Endothelial cell of umbilical vein (primary cell): ENCODE data around the gene ZNF423. TPM values are rescaled to one million over a fixed set of nuclear protein-coding genes. Genes with fewer than 3 reads are reported as not detected.

Experiments
- BruUV-seq: library from RNA; stranded (reverse); fragments of 400-500 nt; replicated peaks from 2 replicates; lab custom pipeline; 2021; lab: Mats Ljungman, UMichigan
- CTCF ChIA-PET: fragments of 300-600, 350-600 bp; sonication (Branson Sonifier 250); formaldehyde crosslinking; loops from one replicate; lab custom pipeline; 2021; ENCODE audit warnings: antibody characterized with exemption, inconsistent platforms; lab: Charles Lee
- POLR2A ChIA-PET: fragments of 300-600, 350-600 bp; sonication (Branson Sonifier 250); formaldehyde crosslinking; loops from one replicate; lab custom pipeline; 2021; ENCODE audit warnings: antibody characterized with exemption, inconsistent platforms; lab: Charles Lee
- DNase-seq: peaks from one replicate; pipeline ENCODE4 v3.0.0-alpha.2; 2011; ENCODE audit warnings: low read depth, low spot score
- FAIRE-seq: peaks from 2 replicates; lab custom pipeline; 2011; peaks lifted over from hg19 to GRCh38; lab: Jason Lieb, UNC
- H2AFZ ChIP-seq: 2 replicates; pipeline ENCODE4 v1.6.0; 2012; ENCODE audit warnings: low read depth, low read length, control low read depth, inconsistent platforms
- H3K27ac ChIP-seq: 2 replicates; pipeline ENCODE4 v1.5.1; 2011; ENCODE audit warnings: low read depth, mild to moderate bottlenecking, control low read depth, low read length, moderate library complexity; ENCODE audit not compliant: insufficient read depth
- H3K27me3 ChIP-seq, 2 experiments: 2 replicates each; pipeline versions ENCODE4 v1.6.0 to v1.6.1; 2011; ENCODE audit warnings: low read length in 2 of 2, mixed read lengths in 1 of 2; ENCODE audit not compliant: control insufficient read depth in 2 of 2, insufficient read depth in 2 of 2
- H3K36me3 ChIP-seq, 2 experiments: 2 replicates in 1 of 2; 3 replicates in 1 of 2; pipeline ENCODE4 v1.5.1; 2011; ENCODE audit warnings: low read length in 2 of 2, mild to moderate bottlenecking in 1 of 2, moderate library complexity in 1 of 2; ENCODE audit not compliant: control insufficient read depth in 2 of 2, insufficient read depth in 2 of 2; ENCODE audit errors: extremely low read depth in 1 of 2
- H3K4me1 ChIP-seq: 3 replicates; pipeline ENCODE4 v1.5.1; 2011; ENCODE audit warnings: mild to moderate bottlenecking, low read length; ENCODE audit not compliant: control insufficient read depth, insufficient read depth; ENCODE audit errors: extremely low read depth
- H3K4me2 ChIP-seq: 2 replicates; pipeline ENCODE4 v1.6.1; 2011; ENCODE audit warnings: low read length, control low read depth, mixed read lengths; ENCODE audit not compliant: insufficient read depth
- H3K4me3 ChIP-seq, 3 experiments: fragments of 200-600 bp in 1 of 3; sonication (generic), shearing (Covaris generic) in 1 of 3; replicated peaks in 1 of 3; 2 replicates each; pipeline ENCODE4 v1.5.1; 2011 to 2016; ENCODE audit warnings: control low read depth in 3 of 3, low read length in 3 of 3, mild to moderate bottlenecking in 2 of 3, inconsistent platforms in 1 of 3, low read depth in 1 of 3, moderate library complexity in 1 of 3; ENCODE audit not compliant: insufficient read depth in 1 of 3
- H3K79me2 ChIP-seq: 2 replicates; pipeline ENCODE4 v1.6.0; 2012; ENCODE audit warnings: low read length, inconsistent platforms; ENCODE audit not compliant: control insufficient read depth, insufficient read depth
- H3K9ac ChIP-seq: replicated peaks from 2 replicates; pipeline ENCODE3; 2011; ENCODE audit warnings: low read length, control low read depth; ENCODE audit not compliant: insufficient read depth; ENCODE audit errors: extremely low read depth
- H3K9me1 ChIP-seq: replicated peaks from 3 replicates; pipeline ENCODE4 v1.6.0; 2011; ENCODE audit warnings: mild to moderate bottlenecking, low read length; ENCODE audit not compliant: control insufficient read depth, insufficient read depth; ENCODE audit errors: extremely low read depth
- H3K9me3 ChIP-seq: replicated peaks from 2 replicates; pipeline ENCODE4 v1.5.1; 2012; ENCODE audit warnings: low read length, inconsistent platforms; ENCODE audit not compliant: control insufficient read depth, insufficient read depth
- H4K20me1 ChIP-seq: replicated peaks from 2 replicates; pipeline ENCODE3; 2011; ENCODE audit warnings: mild to moderate bottlenecking, low read length; ENCODE audit not compliant: control insufficient read depth, insufficient read depth; ENCODE audit errors: extremely low read depth
- EZH2 ChIP-seq: IDR thresholded peaks from 2 replicates; pipeline ENCODE4 v1.6.1; 2012; ENCODE audit warnings: borderline replicate concordance, low read depth, mild to moderate bottlenecking, moderate library complexity, low read length, inconsistent platforms; ENCODE audit not compliant: severe bottlenecking
- FOS ChIP-seq: IDR thresholded peaks from 2 replicates; pipeline ENCODE4 v1.6.1; 2011; ENCODE audit warnings: mild to moderate bottlenecking, low read length, moderate library complexity, borderline replicate concordance; ENCODE audit not compliant: insufficient read depth
- GATA2 ChIP-seq: IDR thresholded peaks from 2 replicates; pipeline ENCODE4 v1.7.0; 2011; ENCODE audit warnings: low read depth, mild to moderate bottlenecking, moderate library complexity, mixed read lengths, low read length; ENCODE audit not compliant: insufficient read length, insufficient read depth
- JUN ChIP-seq: IDR thresholded peaks from 2 replicates; pipeline ENCODE4 v1.6.1; 2011; ENCODE audit warnings: borderline replicate concordance, low read depth; ENCODE audit not compliant: insufficient read length, insufficient read depth
- MYC ChIP-seq: IDR thresholded peaks from one replicate; pipeline ENCODE4 v1.6.1; 2011; ENCODE audit warnings: mild to moderate bottlenecking, low read depth, low read length
- POLR2A ChIP-seq: IDR thresholded peaks from 2 replicates; pipeline ENCODE4 v1.6.1; 2012; ENCODE audit warnings: low read depth, mild to moderate bottlenecking, control low read depth, low read length
- POLR2AphosphoS5 ChIP-seq: IDR thresholded peaks from 2 replicates; pipeline ENCODE4 v1.6.1; 2012; ENCODE audit warnings: low read depth, mild to moderate bottlenecking, control low read depth, low read length, moderate library complexity; ENCODE audit not compliant: insufficient read depth
- dilution Hi-C: fragments of 300-500 bp; cut with MboI; formaldehyde crosslinking; loops from one replicate; pipeline ENCODE4 v1.15.0; 2019; ENCODE audit warnings: low sequenced_read_pairs; ENCODE audit not compliant: extremely low pct_ligation_motif_present
- intact Hi-C: fragments of 100-400 bp; cut with micrococcal nuclease; formaldehyde crosslinking; loops from one replicate; pipeline ENCODE4 v1.10.0; 2022
- polyA plus RNA-seq, 4 experiments: library from polyadenylated mRNA; depleted of rRNA in 3 of 4; stranded (reverse) in 3 of 4; unstranded in 1 of 4; fragments of >200 nt; gene quantifications; 2 replicates each; pipeline versions ENCODE4 v1.2.1 to v1.2.3, GENCODE V29; 2011 to 2012; ENCODE audit warnings: missing spikeins in 1 of 4
- total RNA-seq: library from RNA; stranded (reverse); gene quantifications from 2 replicates; pipeline ENCODE4 v1.2.3, GENCODE V29; 2021
- TF ChIP-seq, protein P1 (sequence below), 2 donors: IDR thresholded peaks; 1 replicate in 1 of 2; 2 replicates in 1 of 2; pipeline ENCODE4 v1.5.1; 2011; ENCODE audit warnings: low read length in 2 of 2, mild to moderate bottlenecking in 2 of 2, moderate library complexity in 2 of 2, control low read depth in 1 of 2, inconsistent platforms in 1 of 2, low read depth in 1 of 2; ENCODE audit not compliant: insufficient read depth in 1 of 2; ENCODE audit errors: extremely low read depth in 1 of 2
- TF ChIP-seq, protein P2 (sequence below): IDR thresholded peaks from 2 replicates; pipeline ENCODE4 v1.6.1; 2011; ENCODE audit not compliant: insufficient read depth, insufficient read length

ZNF423 gene
- total and polyA plus RNA-seq, 2 donors (not counting 3 experiments of a cell fraction or from before 2014, with no cell fraction given): 2.2 to 8.1 TPM

DNA sequence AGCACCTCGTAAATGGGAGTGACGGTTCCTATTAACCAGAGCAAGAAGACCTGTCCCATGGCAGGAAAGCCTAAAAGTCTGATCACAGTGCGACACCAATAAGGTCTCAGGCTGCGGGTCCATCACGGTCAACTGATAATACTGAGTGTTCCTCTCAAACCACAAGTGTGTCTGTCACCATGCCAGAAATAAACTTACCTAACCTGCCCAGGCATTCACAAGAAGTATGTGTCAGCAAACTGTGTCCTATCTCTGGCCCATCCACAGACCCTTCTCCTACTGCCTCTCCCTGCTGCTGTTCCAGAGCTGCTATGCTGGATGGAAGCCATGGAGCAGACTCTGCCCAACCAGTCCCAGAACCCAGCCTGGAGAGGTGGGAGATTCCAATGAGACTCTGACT is 73.5 kb downstream of the ZNF423 start:
- Histone ChIP-seq H3K9me3 (no peaks in the 10 kb centered on the region), H3K4me3 (no peak overlapping the region), H4K20me1 (no peaks in the 10 kb centered on the region), H3K4me2 (no peak overlapping the region), H3K27me3 (no peaks in the 10 kb centered on the region), H3K79me2 (no peaks in the 10 kb centered on the region), H3K9ac (no peak overlapping the region), H2AFZ (no peak overlapping the region), H3K4me1 (no peaks in the 10 kb centered on the region), H3K36me3 (no peaks in the 10 kb centered on the region), H3K27ac (no peak overlapping the region), H3K9me1 (no peaks in the 10 kb centered on the region)
- no peak for FAIRE-seq
- ChIA-PET POLR2A (no interaction called here), CTCF (interaction anchor here (0.8 kb wide), 1 partner anchor 18 kb away, joined by 3 read pairs; no protein-coding TSS in a partner anchor)
- no peak for DNase-seq
- intact Hi-C loops: no loop called here
- dilution Hi-C loops: no loop called here
- BruUV-seq: no TSS peak
- TF ChIP-seq FOS (no peak), GATA2 (no peak), MYC (no peak)
- TF ChIP-seq, protein P1, sequence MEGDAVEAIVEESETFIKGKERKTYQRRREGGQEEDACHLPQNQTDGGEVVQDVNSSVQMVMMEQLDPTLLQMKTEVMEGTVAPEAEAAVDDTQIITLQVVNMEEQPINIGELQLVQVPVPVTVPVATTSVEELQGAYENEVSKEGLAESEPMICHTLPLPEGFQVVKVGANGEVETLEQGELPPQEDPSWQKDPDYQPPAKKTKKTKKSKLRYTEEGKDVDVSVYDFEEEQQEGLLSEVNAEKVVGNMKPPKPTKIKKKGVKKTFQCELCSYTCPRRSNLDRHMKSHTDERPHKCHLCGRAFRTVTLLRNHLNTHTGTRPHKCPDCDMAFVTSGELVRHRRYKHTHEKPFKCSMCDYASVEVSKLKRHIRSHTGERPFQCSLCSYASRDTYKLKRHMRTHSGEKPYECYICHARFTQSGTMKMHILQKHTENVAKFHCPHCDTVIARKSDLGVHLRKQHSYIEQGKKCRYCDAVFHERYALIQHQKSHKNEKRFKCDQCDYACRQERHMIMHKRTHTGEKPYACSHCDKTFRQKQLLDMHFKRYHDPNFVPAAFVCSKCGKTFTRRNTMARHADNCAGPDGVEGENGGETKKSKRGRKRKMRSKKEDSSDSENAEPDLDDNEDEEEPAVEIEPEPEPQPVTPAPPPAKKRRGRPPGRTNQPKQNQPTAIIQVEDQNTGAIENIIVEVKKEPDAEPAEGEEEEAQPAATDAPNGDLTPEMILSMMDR (IDR thresholded peaks at IDR 0.05; ENCODE audit: extremely low read depth in 1 of 2, insufficient read depth in 1 of 2, low read depth in 1 of 2, low read length in 2 of 2): no peak
- TF ChIP-seq, protein P2, sequence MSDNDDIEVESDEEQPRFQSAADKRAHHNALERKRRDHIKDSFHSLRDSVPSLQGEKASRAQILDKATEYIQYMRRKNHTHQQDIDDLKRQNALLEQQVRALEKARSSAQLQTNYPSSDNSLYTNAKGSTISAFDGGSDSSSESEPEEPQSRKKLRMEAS: no peak

DNA sequence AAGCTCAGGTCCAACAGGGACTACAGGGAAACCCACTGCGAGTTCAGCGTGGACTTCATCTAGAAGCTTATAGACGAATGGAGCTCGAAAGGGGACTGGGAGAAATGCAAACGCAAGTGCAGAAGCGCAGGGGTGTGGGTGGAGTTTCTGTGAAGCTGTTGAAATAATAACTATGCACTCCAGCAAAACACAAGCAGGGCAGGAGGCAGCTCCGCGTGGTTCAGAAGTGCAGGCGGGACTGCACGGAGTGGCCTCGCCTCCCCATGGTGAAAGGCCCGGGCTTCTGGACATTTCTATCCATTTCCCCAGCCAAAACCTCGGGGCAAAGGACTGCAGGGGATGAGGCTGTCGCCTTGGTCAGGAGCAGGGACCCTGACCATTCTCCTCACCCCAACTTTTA is 74.5 kb downstream of the ZNF423 start:
- H3K9ac ChIP-seq: no peak overlapping the region
- no peaks in the 10 kb centered on the region for H3K9me1 ChIP-seq
- H3K4me1 ChIP-seq: peaks cover 2% of the 10 kb centered on the region
- CTCF ChIA-PET: interaction anchor here (1.7 kb wide), 1 partner anchor 76 kb away, joined by 5 read pairs; no protein-coding TSS in a partner anchor
- no peak overlapping the region for H3K4me2 ChIP-seq
- POLR2A ChIA-PET: no interaction called here
- FAIRE-seq: no peak
- H3K4me3 ChIP-seq: no peak overlapping the region
- no peak for DNase-seq
- TF ChIP-seq MYC: no peak
- TF ChIP-seq, protein P1 (IDR thresholded peaks at IDR 0.05; ENCODE audit: extremely low read depth in 1 of 2, insufficient read depth in 1 of 2, low read depth in 1 of 2, low read length in 2 of 2): no peak
- TF ChIP-seq POLR2A: no peak
- no peak for TF ChIP-seq FOS
- TF ChIP-seq POLR2AphosphoS5: no peak
- no peak for TF ChIP-seq JUN
- no peak for TF ChIP-seq EZH2
- no peak for TF ChIP-seq GATA2
- TF ChIP-seq, protein P2: no peak
- H2AFZ ChIP-seq: no peak overlapping the region
- no peak overlapping the region for H3K27ac ChIP-seq
- dilution Hi-C loops: no loop called here
- H4K20me1 ChIP-seq: no peaks in the 10 kb centered on the region
- no peaks in the 10 kb centered on the region for H3K79me2 ChIP-seq
- intact Hi-C loops: no loop called here
- H3K36me3 ChIP-seq: no peaks in the 10 kb centered on the region
- H3K27me3 ChIP-seq: no peaks in the 10 kb centered on the region
- BruUV-seq: no TSS peak
- no peaks in the 10 kb centered on the region for H3K9me3 ChIP-seq
